GM21367 (cell line): ENCODE measurements around the gene C1orf50.

Source experiments
- ATAC-seq: cut with Tn5 transposase; IDR thresholded peaks from one replicate; pipeline ENCODE4 v1.9.1; 2021; ENCODE audit not compliant: unreplicated experiment

The C1orf50 gene

DNA sequence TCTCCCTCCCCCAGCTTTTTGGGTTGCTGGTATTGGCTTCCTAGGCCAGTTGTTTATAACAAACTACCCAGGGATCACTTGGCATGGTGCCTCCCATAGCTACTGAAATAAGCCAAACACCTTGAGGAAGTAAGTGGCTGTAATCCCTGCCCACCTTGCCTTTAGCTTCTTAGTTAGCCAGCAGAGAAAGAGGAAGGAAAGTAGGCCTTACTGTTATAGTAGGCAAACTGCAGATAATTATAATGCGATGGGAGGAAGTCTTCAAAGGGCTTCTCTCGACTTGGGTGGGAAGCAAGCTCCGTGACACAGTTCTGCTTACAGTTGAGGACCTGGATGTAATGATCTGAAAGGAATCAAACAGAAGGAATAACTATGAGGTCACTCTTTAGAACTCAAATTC lies 8.4 kb upstream of the C1orf50 start:
- ATAC-seq, result no peak

DNA sequence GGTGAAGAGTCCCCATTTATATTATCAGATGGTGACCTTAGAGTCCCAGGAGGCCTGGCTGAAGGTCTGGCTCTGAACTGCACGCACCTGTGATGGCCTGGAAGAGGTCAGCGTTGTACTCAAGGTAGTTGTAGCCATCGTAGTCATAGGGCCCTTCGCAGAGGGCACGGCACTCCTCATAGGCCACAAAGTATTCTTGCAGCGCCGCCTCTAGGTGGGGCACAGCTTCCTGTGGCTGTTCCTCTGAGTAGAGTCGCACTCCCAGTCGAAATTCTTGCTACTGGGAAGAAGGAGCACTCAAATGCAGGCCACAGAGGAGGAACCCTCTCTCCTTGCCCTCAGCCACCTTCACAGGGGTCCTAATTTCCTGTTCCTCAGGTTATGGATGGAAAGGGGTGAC lies 7.9 kb upstream of the C1orf50 start:
- no peak for ATAC-seq

DNA sequence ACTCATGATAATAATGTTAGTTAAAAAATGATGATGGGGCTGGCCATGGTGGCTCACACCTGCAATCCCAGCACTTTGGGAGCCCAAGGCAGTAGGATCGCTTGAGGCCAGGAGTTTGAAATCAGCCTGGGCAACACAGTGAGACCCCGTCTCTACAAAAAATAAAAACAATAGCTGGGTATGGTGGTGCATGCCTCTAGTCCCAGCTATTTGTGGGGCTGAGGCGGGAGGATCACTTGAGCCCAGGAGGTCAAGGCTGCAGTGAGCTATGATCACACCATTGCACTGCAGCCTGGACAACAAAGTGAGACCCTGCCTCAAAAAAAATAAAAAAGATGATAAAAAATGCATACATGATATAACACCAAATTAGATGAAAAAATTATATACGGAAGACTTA lies 5.5 kb upstream of the C1orf50 start:
- ATAC-seq, result no peak

DNA sequence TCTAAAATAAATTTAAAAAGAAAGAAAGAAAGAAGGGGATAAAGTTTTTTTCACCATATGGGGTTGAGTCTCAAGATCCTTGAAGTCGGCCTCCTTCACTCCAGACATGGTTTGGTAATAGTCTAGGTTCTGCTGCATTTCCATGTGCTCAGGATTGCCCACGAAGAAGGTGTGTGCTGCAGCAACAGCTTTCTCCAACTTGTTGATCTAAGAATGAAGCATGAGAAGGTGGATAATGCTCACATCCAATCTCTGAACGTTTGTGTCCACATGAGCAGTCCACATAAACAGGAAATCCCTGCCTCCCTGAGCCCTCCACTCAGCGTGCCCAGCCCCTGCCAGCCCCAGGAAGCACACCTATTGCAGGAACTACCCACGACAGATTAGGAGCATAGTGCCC lies 4.8 kb upstream of the C1orf50 start:
- ATAC-seq, result no peak

DNA sequence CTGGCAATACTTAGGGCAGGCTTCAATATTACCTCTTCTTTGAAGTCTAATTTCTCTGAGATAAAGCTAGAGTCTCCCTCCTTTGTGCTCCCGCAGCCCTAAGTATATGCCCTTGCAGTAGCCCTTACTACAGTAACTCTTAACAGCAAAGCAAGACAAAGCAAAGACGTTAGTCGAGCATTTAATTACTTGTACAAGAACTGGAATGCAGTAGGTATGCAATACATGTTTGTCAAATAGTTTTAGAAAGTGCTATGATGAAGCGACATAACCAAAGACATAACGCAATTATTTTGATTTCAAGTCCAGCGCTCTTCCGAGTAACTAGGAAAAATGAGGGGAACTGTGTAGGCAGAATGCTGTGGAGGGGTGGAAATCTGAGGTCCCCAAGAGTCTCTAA lies 1.8 kb upstream of the C1orf50 start:
- no peak for ATAC-seq

DNA sequence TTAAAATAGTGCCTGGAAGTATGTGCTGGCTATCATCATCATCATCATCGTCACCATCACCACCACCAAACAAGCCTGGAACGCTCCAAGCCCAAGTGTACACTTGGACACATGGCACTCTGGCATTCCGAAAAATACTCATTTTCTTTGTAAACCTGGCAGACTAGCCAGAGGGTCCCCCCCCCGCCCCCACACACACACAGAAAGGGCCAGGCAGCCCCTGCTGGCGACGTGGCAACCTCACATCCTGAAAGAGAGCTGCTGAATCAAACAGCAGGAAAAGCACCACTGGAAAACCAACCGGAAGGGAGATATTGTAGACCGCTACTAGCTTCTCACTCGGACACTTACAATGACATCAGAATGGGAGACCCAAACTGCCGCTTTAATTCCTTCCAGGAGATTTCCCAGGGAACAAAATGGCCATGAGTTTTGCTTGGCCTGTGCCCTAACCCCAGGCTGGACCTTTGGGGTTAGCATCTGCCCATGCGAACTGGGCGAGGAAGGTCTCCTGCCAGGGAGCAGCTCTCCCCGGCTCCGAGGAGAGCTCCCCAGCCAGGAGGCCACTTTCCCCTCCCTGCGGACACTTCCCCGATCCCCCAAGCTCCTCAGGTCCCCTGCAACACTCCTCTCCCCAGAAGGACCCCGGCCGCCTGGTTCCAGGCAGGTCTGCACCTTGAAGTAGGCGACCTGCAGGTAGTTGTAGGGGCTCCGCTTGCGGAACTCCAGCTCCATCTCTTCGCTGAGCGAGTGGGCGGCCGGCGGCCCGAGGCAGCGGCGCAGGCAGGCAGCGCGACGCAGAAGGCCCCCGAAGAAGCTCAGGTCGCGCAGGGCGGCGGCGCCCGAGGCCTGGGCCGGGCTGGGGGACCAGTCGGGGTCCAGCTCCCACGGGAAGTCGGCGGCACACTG lies 963 bp upstream of the C1orf50 start:
- peak; percentile 17 for ATAC-seq

DNA sequence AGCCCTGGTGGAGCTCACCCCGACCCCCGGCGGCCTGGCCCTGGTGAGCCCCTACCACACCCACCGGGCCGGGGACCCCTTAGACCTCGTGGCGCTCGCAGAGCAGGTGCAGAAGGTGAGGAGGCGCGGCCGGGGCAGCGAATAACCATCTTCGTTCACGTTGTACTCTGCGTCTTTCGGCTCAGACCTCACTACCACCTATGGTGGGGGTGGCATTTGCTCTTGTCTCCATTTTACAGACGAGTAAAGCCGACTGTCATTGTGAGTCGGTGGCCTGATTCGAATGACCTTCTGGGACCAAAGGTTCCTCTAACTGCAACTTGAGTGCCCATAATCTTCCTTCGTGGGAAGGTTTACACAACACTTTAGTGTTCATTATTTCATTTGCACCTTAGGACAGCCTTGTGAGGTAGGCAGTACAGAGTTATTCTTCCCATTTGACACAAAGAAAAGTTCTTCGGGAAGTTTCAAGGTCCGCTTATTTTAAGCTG lies 506 bp downstream of the C1orf50 start:
- peak; percentile 2 for ATAC-seq

DNA sequence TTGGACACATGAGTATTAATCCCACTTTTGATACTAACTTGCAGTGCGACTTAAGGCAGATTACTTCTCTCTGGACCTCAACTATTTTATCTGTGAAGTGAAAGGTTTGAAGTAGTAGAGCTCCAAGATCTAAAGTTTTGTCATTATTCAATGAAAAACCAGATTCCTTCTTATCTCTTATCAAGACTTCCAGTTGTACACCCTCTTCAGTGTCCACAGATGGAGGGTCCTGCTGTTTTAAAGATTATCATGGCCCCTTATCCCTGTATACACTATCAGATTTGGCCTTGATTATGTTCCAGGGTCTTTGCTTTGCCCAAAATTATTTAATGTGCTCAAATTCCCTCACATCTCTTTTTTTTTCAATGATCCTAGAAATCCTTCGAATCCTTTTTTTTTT lies 1.1 kb downstream of the C1orf50 start:
- ATAC-seq, result no peak

DNA sequence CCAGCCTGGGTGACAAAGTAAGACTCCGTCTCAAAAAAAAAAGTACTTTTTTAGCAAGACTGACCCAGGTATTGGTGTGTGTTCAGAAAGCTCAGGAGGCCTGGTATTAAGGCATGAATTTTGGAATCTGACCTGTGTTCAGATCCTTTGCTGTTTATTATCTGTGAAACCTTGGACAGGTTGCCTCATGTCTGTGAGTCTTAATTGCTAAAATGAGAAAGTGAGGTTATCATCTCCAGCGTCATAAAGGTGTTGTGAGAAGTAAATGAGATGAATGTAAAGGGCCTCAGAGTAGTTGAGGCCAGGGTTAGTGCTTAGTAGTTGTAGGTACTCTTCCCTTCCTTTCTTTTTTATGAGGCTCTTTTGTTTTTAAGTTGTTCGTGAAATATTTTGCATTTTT lies 2.8 kb downstream of the C1orf50 start:
- ATAC-seq, result no peak

DNA sequence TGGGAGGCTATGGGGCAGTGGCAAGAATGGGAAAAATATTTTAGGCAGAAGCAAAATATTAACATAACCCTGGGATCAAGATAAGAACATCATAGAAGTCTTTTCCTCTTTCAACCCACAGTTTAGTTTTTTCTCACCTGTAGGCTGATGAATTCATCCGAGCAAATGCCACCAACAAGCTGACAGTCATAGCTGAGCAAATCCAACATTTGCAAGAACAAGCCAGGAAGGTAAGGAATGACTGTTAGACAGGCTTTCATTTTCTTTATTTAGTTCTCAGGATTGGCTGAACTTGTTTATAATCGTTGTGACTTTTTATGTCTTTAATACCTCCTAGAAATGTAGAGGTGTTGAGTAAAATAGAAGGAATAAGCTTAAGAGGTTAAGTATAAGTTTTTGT lies 6.4 kb downstream of the C1orf50 start:
- no peak for ATAC-seq

DNA sequence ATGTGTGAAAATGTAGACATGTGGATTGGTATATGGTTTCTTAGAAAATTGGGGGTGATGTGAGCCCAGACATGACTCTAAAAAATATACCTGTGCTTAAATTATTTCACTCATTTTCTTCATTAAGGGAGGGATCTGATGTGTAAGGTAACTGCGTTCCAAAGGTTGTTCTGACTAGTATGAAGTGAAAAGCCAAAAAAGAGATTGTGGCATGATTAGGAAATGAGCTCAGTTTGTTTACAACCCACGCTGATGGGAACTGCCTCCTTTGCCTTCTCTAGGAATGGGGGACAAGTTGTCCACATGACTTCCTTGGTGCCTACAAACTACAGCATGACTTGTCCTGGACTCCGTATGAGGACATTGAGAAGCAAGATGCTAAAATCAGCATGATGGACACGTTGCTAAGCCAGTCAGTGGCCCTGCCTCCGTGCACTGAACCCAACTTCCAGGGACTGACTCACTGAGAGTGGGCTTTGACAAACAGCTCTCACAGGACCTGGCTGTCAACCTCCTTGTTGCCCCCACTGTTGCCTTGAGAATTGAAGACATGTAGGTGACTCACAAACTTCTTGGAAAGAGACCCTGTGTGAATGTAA lies 8.0 kb downstream of the C1orf50 start:
- no peak for ATAC-seq

DNA sequence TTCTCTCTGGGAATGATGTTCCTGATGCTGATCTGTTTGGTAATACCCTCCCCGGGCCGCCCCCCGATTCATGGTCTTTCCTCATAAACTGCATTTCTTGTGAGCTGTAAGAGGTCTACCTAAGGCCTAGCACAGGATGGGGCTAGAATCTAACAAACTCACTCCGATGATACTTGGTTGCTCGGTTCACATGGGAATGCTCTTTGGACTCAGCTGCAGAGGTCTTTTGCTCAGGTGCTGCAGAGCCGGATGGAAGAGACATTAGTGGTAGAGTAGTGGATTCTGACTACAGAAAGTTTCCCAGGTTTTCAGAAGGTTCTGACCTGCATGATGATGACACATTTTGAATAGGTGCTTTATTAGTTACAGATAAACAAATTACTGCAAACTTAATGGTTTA lies 9.5 kb downstream of the C1orf50 start:
- ATAC-seq, result no peak

DNA sequence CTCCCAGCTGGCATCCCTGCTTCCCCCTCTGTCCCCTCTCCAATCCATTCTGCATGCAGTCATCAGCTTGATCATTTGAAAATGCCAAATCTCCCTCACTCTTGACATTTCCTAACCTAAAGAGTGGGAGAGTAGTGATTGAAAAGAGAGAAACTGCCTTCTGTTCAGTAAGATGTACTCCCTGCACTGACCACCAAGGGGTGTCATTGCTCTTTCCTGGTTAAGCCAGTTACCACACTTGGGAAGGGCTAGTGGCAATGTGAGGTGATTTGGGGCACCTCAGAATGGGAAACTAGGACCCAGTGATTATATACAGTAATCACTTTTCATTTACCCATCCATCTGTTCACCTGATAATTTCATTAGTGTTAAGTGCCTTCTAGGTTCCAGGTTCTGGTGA lies 10.8 kb downstream of the C1orf50 start:
- no peak for ATAC-seq

DNA sequence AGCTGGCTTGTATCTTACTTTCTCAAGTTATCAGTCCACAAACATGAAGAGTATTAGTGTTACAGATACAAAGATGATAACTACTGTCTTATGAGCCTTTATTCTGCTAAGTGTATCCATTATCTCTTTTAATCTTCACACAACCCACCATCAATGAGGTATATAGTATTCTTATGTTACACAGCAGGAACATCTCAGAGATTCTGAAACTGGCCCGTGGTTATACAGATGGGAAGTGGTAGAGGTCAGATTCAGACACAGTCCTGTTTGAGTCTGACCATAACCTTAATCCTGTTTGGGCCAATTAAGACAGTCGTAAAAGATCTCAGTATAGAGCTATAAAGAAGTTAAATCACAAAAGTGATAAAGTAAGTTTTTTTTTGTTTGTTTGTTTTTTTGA lies 12.7 kb downstream of the C1orf50 start:
- ATAC-seq, result no peak

DNA sequence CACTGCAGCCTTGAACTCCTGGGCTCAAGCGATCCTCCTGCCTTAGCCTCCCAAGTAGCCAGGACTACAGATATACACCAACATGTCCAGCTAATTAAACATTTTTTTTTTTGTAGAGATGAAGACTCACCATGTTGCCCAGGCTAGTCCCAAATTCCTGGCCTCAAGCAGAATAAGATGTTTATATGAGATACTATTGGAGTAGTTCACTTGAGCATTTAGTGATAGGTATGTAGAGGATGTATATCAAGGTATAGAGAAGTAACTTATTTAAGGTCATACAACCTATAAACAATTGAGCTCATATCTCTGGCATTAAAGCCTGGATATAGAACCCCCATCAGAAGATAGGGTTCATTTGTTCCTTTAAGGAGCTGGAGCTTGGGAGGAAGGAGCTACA lies 13.1 kb downstream of the C1orf50 start:
- no peak for ATAC-seq

DNA sequence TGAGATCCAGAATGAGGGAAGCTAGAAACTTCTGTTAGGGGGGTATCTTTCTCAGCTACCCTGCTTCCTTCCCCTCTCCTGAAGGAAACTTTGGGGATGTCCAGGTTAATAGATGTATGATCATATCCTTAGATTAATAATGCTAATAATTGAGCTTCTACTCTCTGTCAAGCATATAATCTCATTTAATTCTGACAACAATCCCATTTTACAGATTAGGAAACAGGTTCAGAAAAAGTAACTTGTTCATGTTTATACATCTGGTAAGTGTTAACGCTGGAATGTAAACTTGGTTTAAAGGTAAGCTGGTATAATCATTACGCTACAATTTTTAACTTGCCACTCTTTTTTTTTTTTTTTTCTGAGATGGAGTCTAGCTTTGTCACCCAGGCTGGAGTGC lies 16.0 kb downstream of the C1orf50 start:
- ATAC-seq, result no peak

DNA sequence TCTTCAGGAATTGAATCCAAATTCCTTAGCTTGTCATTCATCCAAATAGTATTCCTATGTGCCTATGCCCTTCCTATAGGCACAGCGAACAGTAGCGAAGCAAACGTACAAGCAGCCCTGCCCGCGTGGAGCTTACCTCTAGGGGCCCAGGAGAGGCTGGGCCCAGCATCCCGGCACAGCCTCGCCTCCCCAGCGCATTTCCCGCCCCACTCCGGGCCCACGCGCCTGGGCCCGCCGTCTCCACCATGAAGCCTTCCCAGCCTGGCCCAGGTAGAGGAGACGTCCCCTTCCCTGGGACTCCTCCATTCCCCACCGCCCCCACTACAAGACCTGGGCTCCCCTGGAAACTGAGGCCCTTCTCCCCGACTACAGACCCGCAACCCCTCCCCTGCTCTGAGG lies 17.5 kb downstream of the C1orf50 start:
- no peak for ATAC-seq

DNA sequence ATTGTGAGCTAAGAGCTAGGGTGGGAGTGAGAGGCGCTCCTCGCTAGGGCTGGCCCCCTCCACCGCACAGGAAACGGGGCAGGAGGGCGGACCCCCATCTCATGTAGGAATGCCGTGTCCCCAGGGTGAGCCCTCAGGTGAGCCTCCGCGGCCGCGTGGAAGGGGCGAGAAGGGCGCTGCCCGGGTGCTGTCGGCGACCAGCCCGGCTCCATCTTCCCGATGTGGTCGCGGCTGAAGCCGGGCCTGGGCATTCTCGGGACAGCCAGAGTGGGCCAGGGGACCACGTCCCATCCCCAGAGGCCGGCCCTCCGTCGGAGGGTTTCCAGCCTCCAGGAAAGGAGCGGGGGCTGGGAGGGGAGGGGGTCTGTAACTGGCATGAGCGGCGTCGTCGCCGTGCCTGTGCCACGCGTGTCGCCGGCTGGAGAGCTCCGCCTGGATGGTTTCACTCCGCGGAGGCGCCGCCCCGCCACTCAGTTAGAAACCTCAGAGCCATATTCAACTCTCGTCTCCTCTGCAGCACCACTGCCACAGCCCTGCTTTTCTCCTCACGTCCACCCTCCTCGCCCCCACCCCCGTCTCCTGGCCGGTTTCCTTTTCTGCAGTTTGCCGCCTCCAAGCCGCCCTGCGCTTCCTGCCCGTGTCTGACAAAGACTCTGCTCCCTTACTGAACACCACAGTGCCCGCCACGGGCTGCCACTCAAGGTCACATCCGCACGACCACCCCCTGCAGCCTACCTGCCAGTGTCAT lies 18.1 kb downstream of the C1orf50 start, which contains the start of gene TMEM269:
TSS of gene TMEM269 (plus strand) at position 46 of the 748 bp plus-strand sequence. CDS start 4,903 bp downstream, outside the sequence.
- no peak for ATAC-seq

DNA sequence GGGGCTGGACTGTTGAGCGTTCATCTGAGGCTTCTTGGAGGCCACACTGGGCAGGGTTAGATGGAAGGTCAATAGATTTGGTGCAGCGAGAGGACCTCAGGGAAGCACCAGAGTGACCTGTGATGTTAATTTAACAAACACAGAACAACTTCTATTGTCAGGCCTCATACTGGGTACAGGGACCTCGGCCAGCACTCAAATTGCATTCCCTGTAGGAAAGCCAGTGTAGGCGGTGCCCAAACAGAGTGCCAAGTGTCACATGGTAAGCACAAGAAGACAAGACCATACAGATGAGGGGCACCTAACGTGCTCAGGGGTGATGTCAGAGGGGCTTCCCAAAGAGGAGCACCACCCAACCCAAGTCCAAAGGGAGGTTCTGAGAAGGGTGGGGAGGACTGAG lies 19.0 kb downstream of the C1orf50 start:
- ATAC-seq, result no peak

DNA sequence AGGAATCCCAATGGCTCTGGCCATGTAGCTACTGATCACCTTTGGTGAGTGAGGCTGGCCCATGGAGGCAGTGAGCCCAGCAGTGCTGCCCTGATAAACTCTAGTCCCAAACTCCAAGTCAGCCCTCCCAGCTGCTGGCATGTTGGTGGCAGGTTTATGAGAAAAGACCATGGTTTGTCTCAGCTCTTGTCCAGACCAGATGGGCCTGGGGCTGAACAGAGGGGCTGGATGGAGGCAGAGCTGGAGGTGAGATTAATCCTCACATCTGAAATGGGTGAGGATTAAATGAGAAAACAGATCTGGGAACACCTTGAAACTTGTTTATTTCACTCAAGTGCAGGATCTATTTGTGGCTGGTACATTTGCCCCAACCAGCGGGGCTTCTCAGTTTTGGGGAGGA lies 21.0 kb downstream of the C1orf50 start:
- no peak for ATAC-seq

DNA sequence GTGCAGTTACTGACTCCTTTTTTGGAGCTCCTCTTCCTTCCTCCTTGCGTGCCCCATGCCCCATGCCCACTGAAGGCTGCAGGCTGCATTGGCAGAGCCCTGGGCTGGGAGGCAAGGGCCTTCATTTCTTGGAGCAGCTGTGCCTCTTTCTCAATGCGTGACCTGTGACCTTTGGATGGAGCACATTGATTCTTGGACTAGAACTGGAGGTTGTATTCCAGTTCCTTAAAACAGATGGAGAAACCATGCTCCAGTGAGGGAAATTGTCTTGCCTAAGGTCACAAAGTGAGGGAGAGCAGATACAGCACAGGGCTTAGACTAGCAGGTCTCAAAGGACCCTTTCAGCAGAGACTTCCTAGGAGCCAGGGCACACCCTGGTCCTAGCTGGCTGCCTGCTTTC lies 26.8 kb downstream of the C1orf50 start:
- ATAC-seq, result no peak

DNA sequence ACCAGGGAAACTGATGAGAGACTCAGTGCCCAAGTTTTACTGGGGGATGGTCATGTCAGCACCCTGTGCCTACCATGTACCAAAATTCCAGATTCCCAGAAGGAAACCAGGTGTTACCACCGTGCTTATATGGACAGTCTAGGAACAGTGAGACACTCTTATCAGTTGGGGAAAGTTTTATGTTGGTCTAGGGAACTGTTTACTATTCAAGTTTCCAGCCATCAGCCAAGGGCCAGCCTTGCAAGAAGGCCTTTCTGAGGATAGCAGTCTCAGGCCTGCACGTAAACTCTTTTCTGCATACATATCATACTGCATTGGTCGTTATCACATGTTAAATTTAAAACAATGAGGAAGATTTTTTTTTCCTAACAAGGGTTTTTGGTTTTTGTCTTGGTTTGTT lies 30.4 kb downstream of the C1orf50 start:
- no peak for ATAC-seq
